OCI-LY1 (cell line): ENCODE measurements around the gene CRTC1.

ENCODE experiments used
- EZH2 ChIP-seq: fragments of 200-600 bp; sonication (generic), shearing (Covaris generic); IDR thresholded peaks from 2 replicates; pipeline ENCODE4 v1.8.0; 2017; ENCODE audit warnings: borderline replicate concordance, mixed run types, mild to moderate bottlenecking, antibody characterized with exemption, low read length, moderate library complexity, mixed read lengths
- TF ChIP-seq, protein P1 (sequence below): fragments of 200-600 bp; sonication (generic), shearing (Covaris generic); IDR thresholded peaks from 2 replicates; pipeline ENCODE4 v1.5.1; 2017; ENCODE audit warnings: mild to moderate bottlenecking, antibody characterized with exemption, low read length, moderate library complexity, mixed read lengths

DNA sequence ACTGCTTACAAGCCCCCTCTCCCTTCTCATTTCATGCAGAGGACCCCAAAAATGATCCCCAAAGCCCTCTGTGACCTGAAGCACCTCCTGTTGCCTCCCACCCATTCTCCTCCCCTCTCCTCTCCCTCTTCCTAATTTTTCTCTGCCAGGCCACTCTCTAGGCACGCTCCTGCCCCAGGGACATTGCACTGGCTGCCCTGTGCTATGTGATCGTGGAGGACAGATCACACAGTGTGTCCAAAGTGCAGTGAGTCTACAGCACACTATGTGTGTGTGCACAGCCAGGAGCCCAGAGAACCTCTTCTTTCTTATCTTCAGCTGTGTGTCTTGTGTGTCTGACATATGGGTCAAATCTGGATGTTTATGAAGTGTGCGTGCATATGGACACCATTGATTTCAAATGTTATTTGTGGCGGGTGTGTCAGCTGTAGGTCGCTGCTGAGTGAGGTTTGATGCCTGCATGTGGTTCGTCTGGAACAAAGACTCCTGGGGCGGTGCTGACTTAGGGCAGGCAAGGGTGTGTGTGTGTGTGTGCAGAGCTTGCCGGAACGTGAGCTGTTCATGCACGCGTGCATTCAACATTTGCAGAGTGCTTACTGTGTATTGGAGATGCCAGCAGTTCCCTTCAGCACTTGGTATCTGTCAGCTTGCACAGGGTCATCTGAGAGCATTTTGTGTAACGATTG is 48.7 kb upstream of the CRTC1 start:
- TF ChIP-seq, protein P1, sequence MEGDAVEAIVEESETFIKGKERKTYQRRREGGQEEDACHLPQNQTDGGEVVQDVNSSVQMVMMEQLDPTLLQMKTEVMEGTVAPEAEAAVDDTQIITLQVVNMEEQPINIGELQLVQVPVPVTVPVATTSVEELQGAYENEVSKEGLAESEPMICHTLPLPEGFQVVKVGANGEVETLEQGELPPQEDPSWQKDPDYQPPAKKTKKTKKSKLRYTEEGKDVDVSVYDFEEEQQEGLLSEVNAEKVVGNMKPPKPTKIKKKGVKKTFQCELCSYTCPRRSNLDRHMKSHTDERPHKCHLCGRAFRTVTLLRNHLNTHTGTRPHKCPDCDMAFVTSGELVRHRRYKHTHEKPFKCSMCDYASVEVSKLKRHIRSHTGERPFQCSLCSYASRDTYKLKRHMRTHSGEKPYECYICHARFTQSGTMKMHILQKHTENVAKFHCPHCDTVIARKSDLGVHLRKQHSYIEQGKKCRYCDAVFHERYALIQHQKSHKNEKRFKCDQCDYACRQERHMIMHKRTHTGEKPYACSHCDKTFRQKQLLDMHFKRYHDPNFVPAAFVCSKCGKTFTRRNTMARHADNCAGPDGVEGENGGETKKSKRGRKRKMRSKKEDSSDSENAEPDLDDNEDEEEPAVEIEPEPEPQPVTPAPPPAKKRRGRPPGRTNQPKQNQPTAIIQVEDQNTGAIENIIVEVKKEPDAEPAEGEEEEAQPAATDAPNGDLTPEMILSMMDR = no peak
- TF ChIP-seq EZH2 = no peak
